ENCODE data around the gene EFCAB14. TPM values are rescaled to one million over a fixed set of nuclear protein-coding genes. Genes with fewer than 3 reads are reported as not detected.

The EFCAB14 gene
- total and polyA plus RNA-seq, 2 donors (not counting 3 experiments of a cell fraction or from before 2014, with no cell fraction given): 30.0 to 81.7 TPM

- H3K79me2 ChIP-seq (ENCODE audit: control insufficient read depth, insufficient read depth, low read length): no peaks in the 10 kb centered on the region
- no peaks in the 10 kb centered on the region for H3K4me1 ChIP-seq (ENCODE audit: control insufficient read depth, extremely low read depth, insufficient read depth, low read length)
- no peaks in the 10 kb centered on the region for H3K9me3 ChIP-seq (replicated peaks; ENCODE audit: control insufficient read depth, insufficient read depth, low read length)
- no peak overlapping the region for H3K4me2 ChIP-seq (ENCODE audit: insufficient read depth, low read length)
- no peaks in the 10 kb centered on the region for H3K9me1 ChIP-seq (replicated peaks; ENCODE audit: control insufficient read depth, extremely low read depth, insufficient read depth, low read length)
- no peak overlapping the region for H3K9ac ChIP-seq (replicated peaks; ENCODE audit: extremely low read depth, insufficient read depth, low read length)
- no peak overlapping the region for H3K27ac ChIP-seq (ENCODE audit: insufficient read depth, low read depth, low read length)
- no TSS peak for BruUV-seq (replicated peaks)
- H4K20me1 ChIP-seq (replicated peaks; ENCODE audit: control insufficient read depth, extremely low read depth, insufficient read depth, low read length): no peaks in the 10 kb centered on the region
- intact Hi-C loops (cut with micrococcal nuclease) (no loop called here), dilution Hi-C loops (cut with MboI; ENCODE audit: extremely low pct_ligation_motif_present, low sequenced_read_pairs) (no loop called here)
- H2AFZ ChIP-seq (ENCODE audit: low read depth, low read length): no peak overlapping the region
- H3K4me3 ChIP-seq (replicated peaks in 1 of 3; ENCODE audit: insufficient read depth in 1 of 3, low read depth in 1 of 3, low read length in 3 of 3): no peak overlapping the region
- peaks cover 0 to 9% of the 10 kb centered on the region in 2 experiments for H3K27me3 ChIP-seq (ENCODE audit: control insufficient read depth in 2 of 2, insufficient read depth in 2 of 2, low read length in 2 of 2)
- FAIRE-seq (no peak), DNase-seq (ENCODE audit: low read depth, low spot score) (no peak)
- CTCF ChIA-PET: interaction anchor here (1.4 to 1.8 kb wide), 3 partner anchors 9 to 21 kb away, joined by 3 to 7 read pairs (median 5); no protein-coding TSS in a partner anchor
- H3K36me3 ChIP-seq (ENCODE audit: control insufficient read depth in 2 of 2, extremely low read depth in 1 of 2, insufficient read depth in 2 of 2, low read length in 2 of 2): no peaks in the 10 kb centered on the region
- TF ChIP-seq, protein P1, sequence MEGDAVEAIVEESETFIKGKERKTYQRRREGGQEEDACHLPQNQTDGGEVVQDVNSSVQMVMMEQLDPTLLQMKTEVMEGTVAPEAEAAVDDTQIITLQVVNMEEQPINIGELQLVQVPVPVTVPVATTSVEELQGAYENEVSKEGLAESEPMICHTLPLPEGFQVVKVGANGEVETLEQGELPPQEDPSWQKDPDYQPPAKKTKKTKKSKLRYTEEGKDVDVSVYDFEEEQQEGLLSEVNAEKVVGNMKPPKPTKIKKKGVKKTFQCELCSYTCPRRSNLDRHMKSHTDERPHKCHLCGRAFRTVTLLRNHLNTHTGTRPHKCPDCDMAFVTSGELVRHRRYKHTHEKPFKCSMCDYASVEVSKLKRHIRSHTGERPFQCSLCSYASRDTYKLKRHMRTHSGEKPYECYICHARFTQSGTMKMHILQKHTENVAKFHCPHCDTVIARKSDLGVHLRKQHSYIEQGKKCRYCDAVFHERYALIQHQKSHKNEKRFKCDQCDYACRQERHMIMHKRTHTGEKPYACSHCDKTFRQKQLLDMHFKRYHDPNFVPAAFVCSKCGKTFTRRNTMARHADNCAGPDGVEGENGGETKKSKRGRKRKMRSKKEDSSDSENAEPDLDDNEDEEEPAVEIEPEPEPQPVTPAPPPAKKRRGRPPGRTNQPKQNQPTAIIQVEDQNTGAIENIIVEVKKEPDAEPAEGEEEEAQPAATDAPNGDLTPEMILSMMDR (IDR thresholded peaks at IDR 0.05; ENCODE audit: extremely low read depth in 1 of 2, insufficient read depth in 1 of 2, low read depth in 1 of 2, low read length in 2 of 2): no peak
- no peak for TF ChIP-seq POLR2AphosphoS5 (IDR thresholded peaks at IDR 0.05; ENCODE audit: insufficient read depth, low read depth, low read length)
- TF ChIP-seq, protein P2, sequence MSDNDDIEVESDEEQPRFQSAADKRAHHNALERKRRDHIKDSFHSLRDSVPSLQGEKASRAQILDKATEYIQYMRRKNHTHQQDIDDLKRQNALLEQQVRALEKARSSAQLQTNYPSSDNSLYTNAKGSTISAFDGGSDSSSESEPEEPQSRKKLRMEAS (IDR thresholded peaks at IDR 0.05; ENCODE audit: insufficient read depth, insufficient read length): no peak
- no peak for TF ChIP-seq EZH2 (IDR thresholded peaks at IDR 0.05; ENCODE audit: borderline replicate concordance, low read depth, low read length, severe bottlenecking)
- TF ChIP-seq MYC (IDR thresholded peaks at IDR 0.05; ENCODE audit: low read depth, low read length): no peak
- no peak for TF ChIP-seq POLR2A (IDR thresholded peaks at IDR 0.05; ENCODE audit: low read depth, low read length)
- no peak for TF ChIP-seq FOS (IDR thresholded peaks at IDR 0.05; ENCODE audit: borderline replicate concordance, insufficient read depth, low read length)
- no peak for TF ChIP-seq JUN (IDR thresholded peaks at IDR 0.05; ENCODE audit: borderline replicate concordance, insufficient read depth, insufficient read length, low read depth)
- TF ChIP-seq GATA2 (IDR thresholded peaks at IDR 0.05; ENCODE audit: insufficient read depth, insufficient read length, low read depth, low read length): no peak
- POLR2A ChIA-PET: no interaction called here
Observed at GRCh38 chr1:46764402-46764801, 45.5 kb upstream of the EFCAB14 start.

Measured in endothelial cell of umbilical vein (primary cell).